Loucy (cell line): Measurements from ENCODE around the gene BCAS4.

Source experiments
- EZH2phosphoT487 ChIP-seq: fragments of 200-600 bp; IDR thresholded peaks from 2 replicates; pipeline ENCODE4 v1.6.1; 2018; ENCODE audit warnings: antibody characterized with exemption, mild to moderate bottlenecking, moderate library complexity, borderline replicate concordance
- TF ChIP-seq, protein P1 (sequence below): fragments of 200-600 bp; sonication (generic); conservative IDR thresholded peaks from 2 replicates; pipeline ENCODE4 v1.5.1; 2014; ENCODE audit warnings: mild to moderate bottlenecking, antibody characterized with exemption, low read length

DNA sequence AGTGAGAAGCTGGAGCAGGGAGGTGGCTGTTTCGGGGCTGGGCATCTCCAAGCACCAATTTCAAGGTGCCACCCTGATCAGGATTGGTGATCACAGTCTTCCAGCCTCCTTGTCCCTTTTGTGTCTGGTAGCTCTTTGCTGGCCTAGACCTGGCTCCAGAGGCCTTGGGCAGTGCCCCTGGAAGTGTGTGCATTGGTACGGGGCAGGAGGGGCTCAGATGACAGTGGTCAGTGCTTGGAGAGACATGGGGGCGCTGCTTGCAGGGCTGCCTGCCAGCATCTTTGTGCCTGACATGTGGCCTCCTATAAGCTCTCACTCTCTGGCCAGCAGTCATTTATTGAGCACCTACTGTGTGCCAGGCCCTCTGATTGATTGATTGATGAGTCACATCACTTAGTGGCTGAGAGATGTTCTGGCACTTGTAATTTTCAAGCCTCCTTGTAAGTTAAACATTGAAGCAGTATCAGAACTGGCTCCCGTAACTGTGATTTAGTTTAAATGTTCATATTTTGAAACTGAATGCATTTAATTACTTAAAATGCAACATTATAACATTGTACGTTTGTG, 61.7 kb downstream of the BCAS4 start:
- TF ChIP-seq, protein P1, sequence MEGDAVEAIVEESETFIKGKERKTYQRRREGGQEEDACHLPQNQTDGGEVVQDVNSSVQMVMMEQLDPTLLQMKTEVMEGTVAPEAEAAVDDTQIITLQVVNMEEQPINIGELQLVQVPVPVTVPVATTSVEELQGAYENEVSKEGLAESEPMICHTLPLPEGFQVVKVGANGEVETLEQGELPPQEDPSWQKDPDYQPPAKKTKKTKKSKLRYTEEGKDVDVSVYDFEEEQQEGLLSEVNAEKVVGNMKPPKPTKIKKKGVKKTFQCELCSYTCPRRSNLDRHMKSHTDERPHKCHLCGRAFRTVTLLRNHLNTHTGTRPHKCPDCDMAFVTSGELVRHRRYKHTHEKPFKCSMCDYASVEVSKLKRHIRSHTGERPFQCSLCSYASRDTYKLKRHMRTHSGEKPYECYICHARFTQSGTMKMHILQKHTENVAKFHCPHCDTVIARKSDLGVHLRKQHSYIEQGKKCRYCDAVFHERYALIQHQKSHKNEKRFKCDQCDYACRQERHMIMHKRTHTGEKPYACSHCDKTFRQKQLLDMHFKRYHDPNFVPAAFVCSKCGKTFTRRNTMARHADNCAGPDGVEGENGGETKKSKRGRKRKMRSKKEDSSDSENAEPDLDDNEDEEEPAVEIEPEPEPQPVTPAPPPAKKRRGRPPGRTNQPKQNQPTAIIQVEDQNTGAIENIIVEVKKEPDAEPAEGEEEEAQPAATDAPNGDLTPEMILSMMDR: no peak
- no peak for TF ChIP-seq EZH2phosphoT487
